Stimulated activated CD4-positive, alpha-beta T cell treated with anti-CD3 and anti-CD28 coated beads, Interleukin-2, amount 100 ng/mL, for 48 hours (primary cell): ENCODE results near the gene ADISSP.

Experiments
- DNase-seq, 2 donors: peaks; one replicate each; pipeline ENCODE4 v3.0.0-alpha.2; 2020

Gene ADISSP

GRCh38 chr20:3753501-3754275 is 13.9 kb downstream of the ADISSP start:
- no peak for DNase-seq

GRCh38 chr20:3753098-3753497 is 14.5 kb downstream of the ADISSP start:
- DNase-seq = peak; percentile 55 to 58

- DNase-seq = no peak
Observed at GRCh38 chr20:3752386-3752759, 15.2 kb downstream of the ADISSP start.

- DNase-seq = peak; percentile 44 to 54
Observed at GRCh38 chr20:3751675-3752385, 15.7 kb downstream of the ADISSP start.

GRCh38 chr20:3751305-3751674 is 16.3 kb downstream of the ADISSP start:
- no peak for DNase-seq

- peak; percentile 39 to 51 for DNase-seq
Observed at GRCh38 chr20:3749689-3750531, 17.6 kb downstream of the ADISSP start.

GRCh38 chr20:3749087-3749688 is 18.4 kb downstream of the ADISSP start:
- no peak for DNase-seq

GRCh38 chr20:3748073-3748472 is 19.5 kb downstream of the ADISSP start:
- no peak for DNase-seq

GRCh38 chr20:3747471-3747870 is 20.1 kb downstream of the ADISSP start:
- DNase-seq = no peak

GRCh38 chr20:3745686-3746173 is 21.8 kb downstream of the ADISSP start:
- DNase-seq = no peak

GRCh38 chr20:3744806-3745685 is 22.5 kb downstream of the ADISSP start:
- peak; percentile 63 to 65 for DNase-seq

GRCh38 chr20:3744037-3744436 is 23.5 kb downstream of the ADISSP start:
- DNase-seq = no peak

GRCh38 chr20:3743251-3743650 is 24.3 kb downstream of the ADISSP start:
- no peak for DNase-seq

- DNase-seq = no peak
Observed at GRCh38 chr20:3741836-3742458, 25.6 kb downstream of the ADISSP start.

- no peak for DNase-seq
Observed at GRCh38 chr20:3740615-3741301, 26.8 kb downstream of the ADISSP start.

- DNase-seq = no peak
Observed at GRCh38 chr20:3739926-3740451, 27.6 kb downstream of the ADISSP start.

GRCh38 chr20:3739054-3739925 is 28.3 kb downstream of the ADISSP start:
- DNase-seq = no peak

- DNase-seq = no peak
Observed at GRCh38 chr20:3738111-3739053, 29.2 kb downstream of the ADISSP start.
